GM12878 (cell line): ENCODE results near the gene DGKB. TPM values are rescaled to one million over a fixed set of nuclear protein-coding genes. Genes with fewer than 3 reads are reported as not detected.

Source experiments
- ATAC-seq: fragments of 200-7000 bp; cut with Tn5 transposase; 3 replicates; pipeline ENCODE4 v1.9.1; 2020; ENCODE audit warnings: mild to moderate bottlenecking, moderate library complexity
- BruUV-seq: library from RNA; stranded (reverse); fragments of 400-500 nt; replicated peaks from 2 replicates; lab custom pipeline; 2021; lab: Mats Ljungman, UMichigan
- CTCF ChIA-PET: fragments of 300-600 bp; sonication (Branson Sonifier 250); formaldehyde crosslinking; extraction: SDS; loops from one replicate; lab custom pipeline; 2021; ENCODE audit warnings: inconsistent platforms; lab: Yijun Ruan, JAX
- POLR2A ChIA-PET: fragments of 350-600 bp; formaldehyde crosslinking; extraction: SDS; loops from one replicate; lab custom pipeline; 2021; ENCODE audit warnings: inconsistent platforms; lab: Charles Lee
- RAD21 ChIA-PET: fragments of 300-600 bp; sonication (Branson Sonifier 250); formaldehyde crosslinking; loops from one replicate; lab custom pipeline; 2023; ENCODE audit warnings: antibody characterized with exemption; ENCODE audit not compliant: unreplicated experiment; lab: Charles Lee
- SMC1A ChIA-PET: fragments of 300-600 bp; sonication (Branson Sonifier 250); formaldehyde crosslinking; loops from one replicate; lab custom pipeline; 2023; ENCODE audit not compliant: unreplicated experiment, uncharacterized antibody; lab: Charles Lee
- DNase-seq: peaks from one replicate; pipeline ENCODE4 v3.0.0-alpha.2; 2011; ENCODE audit warnings: low read depth, low spot score
- FAIRE-seq: peaks from 3 replicates; lab custom pipeline; 2011; peaks lifted over from hg19 to GRCh38; lab: Jason Lieb, UNC
- H2AFZ ChIP-seq: 2 replicates; pipeline ENCODE4 v1.6.0; 2011; ENCODE audit warnings: low read depth, low read length, control low read depth; ENCODE audit not compliant: control insufficient read depth
- H3K27ac ChIP-seq: 2 replicates; pipeline ENCODE4 v1.5.1; 2011; ENCODE audit warnings: control low read depth; ENCODE audit not compliant: control insufficient read depth, insufficient read depth
- H3K27me3 ChIP-seq, 2 experiments: replicated peaks in 1 of 2; 2 replicates each; pipeline versions ENCODE4 v1.6.0 to v1.6.1; 2011; ENCODE audit warnings: low read length in 1 of 2; ENCODE audit not compliant: control insufficient read depth in 2 of 2, insufficient read depth in 2 of 2
- H3K36me3 ChIP-seq, 2 experiments: 2 replicates each; pipeline ENCODE4 v1.5.1; 2011; ENCODE audit warnings: low read length in 1 of 2; ENCODE audit not compliant: control insufficient read depth in 2 of 2, insufficient read depth in 2 of 2
- H3K4me1 ChIP-seq: 2 replicates; pipeline ENCODE4 v1.6.1; 2011; ENCODE audit warnings: mild to moderate bottlenecking, low read length, moderate library complexity, mixed read lengths; ENCODE audit not compliant: control insufficient read depth, insufficient read depth
- H3K4me2 ChIP-seq: 2 replicates; pipeline ENCODE4 v1.6.0; 2011; ENCODE audit warnings: control low read depth; ENCODE audit not compliant: control insufficient read depth, insufficient read depth
- H3K4me3 ChIP-seq: fragments of 200-600 bp; sonication (generic); 2 replicates; pipeline ENCODE4 v1.5.1; 2016
- H3K79me2 ChIP-seq: 2 replicates; pipeline ENCODE4 v1.6.0; 2011; ENCODE audit warnings: low read length; ENCODE audit not compliant: control insufficient read depth, insufficient read depth
- H3K9ac ChIP-seq: 2 replicates; pipeline ENCODE4 v1.8.0; 2011; ENCODE audit warnings: low read length, control low read depth, mixed read lengths; ENCODE audit not compliant: control insufficient read depth, insufficient read depth
- H3K9me3 ChIP-seq: replicated peaks from 3 replicates; pipeline ENCODE4 v1.5.1; 2011; ENCODE audit warnings: mild to moderate bottlenecking, low read length; ENCODE audit not compliant: control insufficient read depth, insufficient read depth
- H4K20me1 ChIP-seq: 2 replicates; pipeline ENCODE4 v1.6.0; 2011; ENCODE audit not compliant: control insufficient read depth, insufficient read depth
- BCL3 ChIP-seq: IDR thresholded peaks from 2 replicates; pipeline ENCODE4 v1.6.1; 2011; ENCODE audit warnings: borderline replicate concordance, low read depth, mild to moderate bottlenecking, moderate library complexity, low read length; ENCODE audit not compliant: insufficient read depth, poor library complexity, severe bottlenecking
- CBX5 ChIP-seq: sonication (generic); IDR thresholded peaks from 2 replicates; pipeline ENCODE4 v1.6.1; 2016; ENCODE audit warnings: low read depth, moderate library complexity, mild to moderate bottlenecking, inconsistent platforms
- CEBPB ChIP-seq, 2 experiments: fragments of 150-350 bp in 1 of 2; IDR thresholded peaks; 2 replicates each; pipeline ENCODE4 v1.6.1; 2012 to 2014; ENCODE audit warnings: low read depth in 2 of 2, low read length in 2 of 2, borderline replicate concordance in 1 of 2, inconsistent platforms in 1 of 2
- JUND ChIP-seq: IDR thresholded peaks from 2 replicates; pipeline ENCODE4 v1.6.1; 2012; ENCODE audit warnings: low read depth, mild to moderate bottlenecking, low read length, improper control_type of control experiment, moderate library complexity
- MAX ChIP-seq: IDR thresholded peaks from 2 replicates; pipeline ENCODE4 v1.6.1; 2012; ENCODE audit warnings: low read depth, low read length, improper control_type of control experiment
- MLLT1 ChIP-seq: fragments of 450-650 bp; IDR thresholded peaks from 2 replicates; pipeline ENCODE4 v1.6.1; 2016; ENCODE audit warnings: mild to moderate bottlenecking
- PRDM15 ChIP-seq: fragments of 450-650 bp; formaldehyde crosslinking; IDR thresholded peaks from 2 replicates; pipeline ENCODE4 v1.4.0; 2020; ENCODE audit warnings: mild to moderate bottlenecking, moderate library complexity
- REST ChIP-seq: IDR thresholded peaks from 2 replicates; pipeline ENCODE4 v1.6.1; 2012; ENCODE audit warnings: mild to moderate bottlenecking, low read depth, low read length
- SIN3A ChIP-seq: IDR thresholded peaks from 2 replicates; pipeline ENCODE4 v1.6.1; 2012; ENCODE audit warnings: low read depth, low read length, improper control_type of control experiment
- TCF12 ChIP-seq: IDR thresholded peaks from 2 replicates; pipeline ENCODE4 v1.6.1; 2011; ENCODE audit warnings: low read depth, mild to moderate bottlenecking, low read length
- WGBS: methylation state at CpG from one replicate; pipeline ENCODE4 v1.1.6; 2016; ENCODE audit warnings: low lambda C conversion rate; ENCODE audit not compliant: insufficient replicate concordance, insufficient coverage; ENCODE audit errors: missing lambda C conversion rate; 5-methylcytosine and 5-hydroxymethylcytosine counted together
- in situ Hi-C: fragments of 300-500 bp; cut with MboI; formaldehyde crosslinking; loops from 9 replicates; pipeline ENCODE4 v1.14.3; 2018; ENCODE audit warnings: mixed read lengths
- intact Hi-C: fragments of 100-400 bp; cut with micrococcal nuclease; formaldehyde crosslinking; loops from one replicate; pipeline ENCODE4 v1.14.2; 2022; ENCODE audit not compliant: unreplicated experiment
- polyA plus RNA-seq, 11 experiments: library from polyadenylated mRNA; depleted of rRNA in 4 of 11; unstranded in 6 of 11; stranded (reverse) in 5 of 11; fragments of >200 nt; fragmentation: Nextera tagmentation in 4 of 11; fragmentation: Illumina TruSeq in 1 of 11; extraction: Ambion mirVana in 4 of 11; extraction: Trizol in 1 of 11; gene quantifications; 1 replicate in 1 of 11; 2 replicates in 10 of 11; pipeline versions ENCODE4 v1.2.1 to v1.2.3, GENCODE V29; 2011 to 2016; ENCODE audit warnings: inconsistent platforms in 2 of 11, missing spikeins in 2 of 11, low read depth in 1 of 11
- total RNA-seq, 4 experiments: library from RNA; depleted of rRNA in 3 of 4; stranded (reverse); fragments of >200 nt in 3 of 4; fragmentation: Illumina TruSeq in 1 of 4; extraction: Trizol in 1 of 4; gene quantifications; 2 replicates each; pipeline versions ENCODE4 v1.2.1 to v1.2.3, GENCODE V29; 2013 to 2021

The DGKB gene
- total and polyA plus RNA-seq, 10 of the 15 experiments (the other 5 are each of a cell fraction or from before 2014, with no cell fraction given): 0.02 to 0.10 (median 0.04) TPM; not detected in 6

- TF ChIP-seq REST: no peak
- TF ChIP-seq CEBPB (IDR thresholded peaks at IDR 0.05; ENCODE audit: borderline replicate concordance in 1 of 2, low read depth in 2 of 2, low read length in 2 of 2): no peak
- no peak for TF ChIP-seq SIN3A
- TF ChIP-seq TCF12: no peak
Measured at GRCh38 chr7:14096159-14096558, 806.4 kb downstream of the DGKB start (continued).

- no peak overlapping the region for H3K9ac ChIP-seq
- intact Hi-C loops (no loop called here), in situ Hi-C loops (no loop called here)
- no peaks in the 10 kb centered on the region for H3K27me3 ChIP-seq
- H2AFZ ChIP-seq: no peak overlapping the region
- H3K4me1 ChIP-seq: no peaks in the 10 kb centered on the region
- no peaks in the 10 kb centered on the region for H3K9me3 ChIP-seq
- no peak for ATAC-seq
- BruUV-seq: no TSS peak
- ChIA-PET POLR2A (no interaction called here), RAD21 (no interaction called here), SMC1A (no interaction called here), CTCF (no interaction called here)
- FAIRE-seq: no peak
- H3K4me2 ChIP-seq: no peak overlapping the region
- H3K27ac ChIP-seq: no peak overlapping the region
- WGBS: 13% methylated on average over 4 of the region's 4 CpGs
- no peaks in the 10 kb centered on the region for H4K20me1 ChIP-seq
- no peak for DNase-seq
- no peaks in the 10 kb centered on the region for H3K36me3 ChIP-seq
- no peaks in the 10 kb centered on the region for H3K79me2 ChIP-seq
- H3K4me3 ChIP-seq: no peak overlapping the region
- TF ChIP-seq PRDM15 (no peak), BCL3 (no peak), MLLT1 (no peak), CBX5 (no peak), JUND (no peak), MAX (no peak)
Measured at GRCh38 chr7:14095233-14095950, 807.2 kb downstream of the DGKB start.
